Left ventricle myocardium inferior (tissue), 1 donor: ENCODE measurements around the gene KANSL1. TPM values are rescaled to one million over a fixed set of nuclear protein-coding genes. Genes with fewer than 3 reads are reported as not detected.

ENCODE experiments used
- DNase-seq: peaks from one replicate; pipeline ENCODE4 v3.0.0-alpha.2; 2020
- H3K27ac ChIP-seq: fragments of 200-600 bp; replicated peaks from 2 replicates; pipeline ENCODE4 v1.8.0; 2021
- H3K27me3 ChIP-seq: fragments of 200-600 bp; 2 replicates; pipeline ENCODE4 v1.8.0; 2021; ENCODE audit warnings: low read depth
- H3K36me3 ChIP-seq: fragments of 200-600 bp; 2 replicates; pipeline ENCODE4 v1.8.0; 2021
- H3K4me1 ChIP-seq: fragments of 200-600 bp; 2 replicates; pipeline ENCODE4 v1.8.0; 2021
- H3K4me3 ChIP-seq: fragments of 200-600 bp; 2 replicates; pipeline ENCODE4 v1.8.0; 2021; ENCODE audit warnings: mild to moderate bottlenecking, moderate library complexity
- H3K9me3 ChIP-seq: fragments of 200-600 bp; replicated peaks from 2 replicates; pipeline ENCODE4 v1.8.0; 2021
- intact Hi-C: fragments of 100-400 bp; cut with micrococcal nuclease; formaldehyde crosslinking; loops from one replicate; pipeline ENCODE4 v1.11.0; 2022
- total RNA-seq: library from RNA; stranded (reverse); fragmentation: NEBNext Ultra II Directional; extraction: Animal tissue kit (Norgen Biotek cat#: 25700); gene quantifications from one replicate; pipeline ENCODE4 v1.2.1, GENCODE V29; 2021
- TF ChIP-seq, protein P1 (sequence below): fragments of 200-600 bp; IDR thresholded peaks from 2 replicates; pipeline ENCODE4 v1.8.0; 2021; ENCODE audit warnings: antibody characterized with exemption, mild to moderate bottlenecking, borderline replicate concordance
- donor health status: DM: no; HTN: yes; CAD: no; lungs with severe emphysema.

KANSL1 gene
- total RNA-seq, 1 donor from 2014 or later: 23.7 TPM

DNA sequence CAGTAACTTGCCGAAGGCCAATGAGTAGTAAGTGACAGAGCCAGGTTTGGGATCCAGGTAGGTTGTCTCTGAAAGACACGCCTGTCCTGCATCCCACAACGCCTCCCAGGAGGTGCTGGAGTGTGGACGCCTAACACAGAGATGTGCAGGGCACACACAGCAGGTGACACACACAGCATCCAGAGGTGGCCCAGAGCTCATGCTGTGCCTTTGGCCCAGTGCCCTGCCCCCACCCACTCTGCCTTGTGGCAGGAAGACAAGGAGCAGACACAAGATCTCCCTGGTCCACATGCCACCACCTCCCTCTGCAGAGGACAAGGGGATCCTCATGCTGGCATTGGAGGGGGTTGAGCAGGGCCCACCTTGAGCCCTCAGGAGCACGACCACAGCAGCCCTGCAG is 208.9 kb downstream of the KANSL1 start:
- DNase-seq: no peak

DNA sequence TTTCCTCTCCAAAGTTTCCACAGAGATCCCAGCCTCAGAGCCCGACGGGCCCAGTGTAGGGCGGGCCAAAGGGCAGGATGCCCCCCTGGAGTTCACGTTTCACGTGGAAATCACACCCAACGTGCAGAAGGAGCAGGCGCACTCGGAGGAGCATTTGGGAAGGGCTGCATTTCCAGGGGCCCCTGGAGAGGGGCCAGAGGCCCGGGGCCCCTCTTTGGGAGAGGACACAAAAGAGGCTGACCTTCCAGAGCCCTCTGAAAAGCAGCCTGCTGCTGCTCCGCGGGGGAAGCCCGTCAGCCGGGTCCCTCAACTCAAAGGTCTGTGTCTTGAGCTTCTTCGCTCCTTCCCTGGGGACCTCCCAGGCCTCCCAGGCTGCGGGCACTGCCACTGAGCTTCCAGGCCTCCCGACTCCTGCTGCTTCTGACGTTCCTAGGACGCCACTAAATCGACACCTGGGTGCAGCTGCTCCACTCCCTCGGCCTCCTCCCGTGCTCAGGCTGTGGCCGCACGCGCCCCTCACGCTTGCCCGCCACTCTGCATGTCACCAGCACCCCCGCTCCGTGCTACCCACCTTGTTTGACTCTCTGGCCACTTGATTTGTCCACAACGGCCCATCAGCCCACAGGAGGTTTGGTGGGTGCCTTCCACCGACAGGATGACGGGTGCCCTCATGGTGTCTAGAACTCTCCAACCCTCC is 209.5 kb downstream of the KANSL1 start:
- Histone ChIP-seq H3K36me3 (no peaks in the 10 kb centered on the region), H3K27ac (no peak overlapping the region), H3K9me3 (no peaks in the 10 kb centered on the region), H3K27me3 (peaks cover 7% of the 10 kb centered on the region), H3K4me3 (no peak overlapping the region), H3K4me1 (no peaks in the 10 kb centered on the region)
- intact Hi-C loops: no loop called here
- TF ChIP-seq, protein P1, sequence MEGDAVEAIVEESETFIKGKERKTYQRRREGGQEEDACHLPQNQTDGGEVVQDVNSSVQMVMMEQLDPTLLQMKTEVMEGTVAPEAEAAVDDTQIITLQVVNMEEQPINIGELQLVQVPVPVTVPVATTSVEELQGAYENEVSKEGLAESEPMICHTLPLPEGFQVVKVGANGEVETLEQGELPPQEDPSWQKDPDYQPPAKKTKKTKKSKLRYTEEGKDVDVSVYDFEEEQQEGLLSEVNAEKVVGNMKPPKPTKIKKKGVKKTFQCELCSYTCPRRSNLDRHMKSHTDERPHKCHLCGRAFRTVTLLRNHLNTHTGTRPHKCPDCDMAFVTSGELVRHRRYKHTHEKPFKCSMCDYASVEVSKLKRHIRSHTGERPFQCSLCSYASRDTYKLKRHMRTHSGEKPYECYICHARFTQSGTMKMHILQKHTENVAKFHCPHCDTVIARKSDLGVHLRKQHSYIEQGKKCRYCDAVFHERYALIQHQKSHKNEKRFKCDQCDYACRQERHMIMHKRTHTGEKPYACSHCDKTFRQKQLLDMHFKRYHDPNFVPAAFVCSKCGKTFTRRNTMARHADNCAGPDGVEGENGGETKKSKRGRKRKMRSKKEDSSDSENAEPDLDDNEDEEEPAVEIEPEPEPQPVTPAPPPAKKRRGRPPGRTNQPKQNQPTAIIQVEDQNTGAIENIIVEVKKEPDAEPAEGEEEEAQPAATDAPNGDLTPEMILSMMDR: no peak
- no peak for DNase-seq

More for the DNA sequence above, 208.9 kb downstream of the KANSL1 start:
- Histone ChIP-seq H3K9me3 (no peaks in the 10 kb centered on the region), H3K27ac (no peak overlapping the region), H3K27me3 (peaks cover 7% of the 10 kb centered on the region), H3K4me3 (no peak overlapping the region), H3K4me1 (no peaks in the 10 kb centered on the region), H3K36me3 (no peaks in the 10 kb centered on the region)
- TF ChIP-seq, protein P1: no peak
- intact Hi-C loops: no loop called here

DNA sequence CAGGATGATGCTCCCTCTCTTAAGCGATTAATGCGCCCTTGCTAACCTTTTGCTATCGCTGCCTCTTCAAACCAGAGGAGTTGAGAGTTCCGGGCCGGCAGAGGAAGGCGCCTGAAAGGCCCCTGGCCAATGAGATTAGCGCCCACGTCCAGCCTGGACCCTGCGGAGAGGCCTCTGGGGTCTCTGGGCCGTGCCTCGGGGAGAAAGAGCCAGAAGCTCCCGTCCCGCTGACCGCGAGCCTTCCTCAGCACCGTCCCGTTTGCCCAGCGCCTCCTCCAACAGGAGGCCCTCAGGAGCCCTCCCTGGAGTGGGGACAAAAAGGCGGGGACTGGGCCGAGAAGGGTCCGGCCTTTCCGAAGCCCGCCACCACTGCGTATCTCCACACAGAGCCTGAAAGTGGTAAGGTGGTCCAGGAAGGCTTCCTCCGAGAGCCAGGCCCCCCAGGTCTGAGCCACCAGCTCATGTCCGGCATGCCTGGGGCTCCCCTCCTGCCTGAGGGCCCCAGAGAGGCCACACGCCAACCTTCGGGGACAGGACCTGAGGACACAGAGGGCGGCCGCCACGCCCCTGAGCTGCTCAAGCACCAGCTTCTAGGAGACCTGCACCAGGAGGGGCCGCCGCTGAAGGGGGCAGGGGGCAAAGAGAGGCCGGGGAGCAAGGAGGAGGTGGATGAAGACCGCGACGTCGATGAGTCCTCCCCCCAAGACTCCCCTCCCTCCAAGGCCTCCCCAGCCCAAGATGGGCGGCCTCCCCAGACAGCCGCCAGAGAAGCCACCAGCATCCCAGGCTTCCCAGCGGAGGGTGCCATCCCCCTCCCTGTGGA is 210.2 kb downstream of the KANSL1 start:
- peaks cover 7% of the 10 kb centered on the region for H3K27me3 ChIP-seq
- TF ChIP-seq, protein P1: no peak
- no peaks in the 10 kb centered on the region for H3K4me1 ChIP-seq
- no peaks in the 10 kb centered on the region for H3K9me3 ChIP-seq
- H3K27ac ChIP-seq: no peak overlapping the region
- intact Hi-C loops: no loop called here
- no peak for DNase-seq
- H3K36me3 ChIP-seq: no peaks in the 10 kb centered on the region
- no peak overlapping the region for H3K4me3 ChIP-seq

- intact Hi-C loops: no loop called here
- Histone ChIP-seq H3K9me3 (no peaks in the 10 kb centered on the region), H3K4me3 (no peak overlapping the region), H3K27ac (no peak overlapping the region), H3K4me1 (no peaks in the 10 kb centered on the region), H3K36me3 (no peaks in the 10 kb centered on the region), H3K27me3 (peaks cover 7% of the 10 kb centered on the region)
- TF ChIP-seq, protein P1: no peak
- no peak for DNase-seq
Measured at GRCh38 chr17:45981306-45981705, 211.9 kb downstream of the KANSL1 start.

GRCh38 chr17:45980855-45981254 is 212.4 kb downstream of the KANSL1 start:
- Histone ChIP-seq H3K27me3 (peaks cover 7% of the 10 kb centered on the region), H3K27ac (no peak overlapping the region), H3K4me3 (no peak overlapping the region), H3K36me3 (no peaks in the 10 kb centered on the region), H3K9me3 (no peaks in the 10 kb centered on the region), H3K4me1 (no peaks in the 10 kb centered on the region)
- no peak for DNase-seq
- intact Hi-C loops: no loop called here
- TF ChIP-seq, protein P1: no peak

Other genes starting within 250 kb of the KANSL1 start
- gene STH, start 194.2 kb downstream of the KANSL1 start, total RNA-seq: not detected
- gene LRRC37A, start 101.7 kb upstream of the KANSL1 start, total RNA-seq: 1.2 TPM
- gene ARL17B, start 168.3 kb upstream of the KANSL1 start, total RNA-seq: 17.8 TPM